ENCODE data around the gene GFRA4.

GFRA4 gene, protein sequence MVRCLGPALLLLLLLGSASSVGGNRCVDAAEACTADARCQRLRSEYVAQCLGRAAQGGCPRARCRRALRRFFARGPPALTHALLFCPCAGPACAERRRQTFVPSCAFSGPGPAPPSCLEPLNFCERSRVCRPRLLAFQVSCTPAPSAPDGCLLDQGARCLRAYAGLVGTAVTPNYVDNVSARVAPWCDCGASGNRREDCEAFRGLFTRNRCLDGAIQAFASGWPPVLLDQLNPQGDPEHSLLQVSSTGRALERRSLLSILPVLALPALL

GRCh38 chr20:3663031-3663701 lies at the start of gene GFRA4:
GFRA4 (minus strand) TSS chr20:3663399; CDS start chr20:3663399, 0 bp downstream.
- no peak for DNase-seq

- no peak for DNase-seq
Measured at GRCh38 chr20:3712279-3712873, 49.2 kb upstream of the GFRA4 start, which contains the start of gene SIGLEC1. SIGLEC1 (minus strand) TSS chr20:3712600; CDS start chr20:3707128, 5,472 bp downstream.

DNA sequence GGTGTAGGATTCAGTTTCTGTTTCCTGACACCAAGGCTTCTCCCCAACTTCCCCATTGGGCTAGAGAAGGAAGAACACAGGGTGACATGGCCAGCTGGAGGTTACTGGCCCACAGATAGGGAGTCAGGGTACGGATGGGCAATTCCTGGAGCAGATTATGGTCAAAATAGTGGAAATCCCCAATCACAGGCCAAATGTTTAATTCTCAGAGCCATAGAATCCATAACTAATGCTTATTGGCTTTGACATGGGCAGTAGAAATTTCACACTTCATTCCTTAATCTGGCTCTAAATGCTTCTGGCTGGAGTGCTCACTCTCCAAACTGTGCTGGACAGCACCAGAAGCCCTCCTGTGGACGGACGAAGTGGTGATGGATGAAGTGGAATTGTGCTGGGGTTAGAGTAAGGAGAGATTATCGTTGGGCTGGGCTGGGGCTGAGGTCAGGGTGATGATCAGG lies 48.3 kb upstream of the GFRA4 start:
- DNase-seq: no peak

DNA sequence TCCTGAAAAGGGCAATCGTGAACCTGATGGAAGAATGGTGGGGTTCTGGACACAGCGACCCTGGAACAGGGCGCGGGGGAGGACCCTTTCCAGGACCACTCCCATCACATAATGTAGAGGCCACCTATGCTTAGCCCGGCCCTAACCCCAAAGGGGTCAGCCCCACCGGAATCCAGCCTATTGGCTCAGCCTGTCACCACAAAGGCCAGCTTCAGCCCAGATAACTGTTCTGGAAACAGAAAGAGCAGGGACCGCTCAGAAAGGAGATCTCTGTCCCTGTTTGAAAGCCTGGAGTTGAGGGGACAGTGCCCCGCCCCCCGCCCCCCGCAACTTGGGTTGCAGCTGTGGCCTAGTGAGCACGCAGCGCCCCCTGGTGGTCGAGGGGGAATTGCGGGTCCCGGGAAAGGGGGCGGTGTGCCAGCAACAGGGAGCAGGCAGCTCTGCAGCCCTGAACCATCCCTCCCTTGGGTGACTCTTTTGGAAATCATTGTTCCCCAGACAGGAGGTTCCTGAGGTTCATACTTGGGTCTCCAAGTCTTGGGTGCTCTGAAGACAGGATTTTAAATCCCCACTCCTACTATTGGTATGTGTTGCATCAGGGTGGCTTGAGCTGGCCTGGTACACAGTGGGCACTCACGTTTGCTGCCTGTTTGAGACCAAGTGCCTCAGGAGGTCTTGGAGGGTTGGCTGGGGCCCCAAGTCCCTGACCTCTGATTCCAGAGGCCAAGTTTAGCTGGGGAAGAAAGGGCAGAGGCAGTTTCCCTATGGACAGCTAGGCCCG lies 47.7 kb upstream of the GFRA4 start:
- peak; percentile 88 to 89 for DNase-seq

- no peak for DNase-seq
Measured at GRCh38 chr20:3710011-3710466, 46.8 kb upstream of the GFRA4 start.

- DNase-seq: no peak
Measured at GRCh38 chr20:3707508-3707899, 44.3 kb upstream of the GFRA4 start.

DNA sequence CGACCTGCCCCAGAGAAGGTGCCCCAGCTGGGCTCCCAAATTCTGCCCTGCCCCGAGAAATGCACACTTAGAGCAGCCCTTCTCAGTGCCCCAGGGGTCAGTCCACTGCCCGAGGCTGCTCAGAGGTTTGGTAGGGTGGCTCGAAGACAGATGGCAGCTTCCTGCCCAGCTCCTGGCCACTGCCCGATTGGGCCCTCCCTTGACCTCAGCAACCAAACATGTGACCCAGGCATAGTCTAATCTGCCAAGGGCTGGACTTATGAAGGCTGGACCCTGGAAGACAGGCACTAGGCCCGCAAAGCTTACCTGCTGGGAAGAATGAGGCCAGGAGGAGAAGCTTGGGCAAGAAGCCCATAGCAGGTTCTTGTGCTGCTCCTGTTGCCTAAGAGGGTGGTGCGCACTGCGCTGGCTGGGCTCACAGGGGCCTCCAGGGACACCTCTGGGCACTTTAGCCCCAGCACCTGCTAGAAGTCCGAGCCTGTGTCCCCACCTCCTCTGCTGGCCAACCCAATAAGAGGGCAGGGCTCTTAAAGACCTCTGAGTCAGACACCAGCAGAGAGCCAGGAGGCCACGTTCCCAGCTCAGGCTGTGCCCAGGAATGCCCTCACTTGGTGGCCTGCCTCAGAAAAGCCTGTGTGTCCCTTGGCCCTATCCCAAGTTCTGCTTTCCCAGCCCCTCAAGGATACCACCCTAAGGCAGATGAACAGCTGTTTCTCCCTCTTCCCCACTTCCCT lies 43.7 kb upstream of the GFRA4 start:
- no peak for DNase-seq

DNA sequence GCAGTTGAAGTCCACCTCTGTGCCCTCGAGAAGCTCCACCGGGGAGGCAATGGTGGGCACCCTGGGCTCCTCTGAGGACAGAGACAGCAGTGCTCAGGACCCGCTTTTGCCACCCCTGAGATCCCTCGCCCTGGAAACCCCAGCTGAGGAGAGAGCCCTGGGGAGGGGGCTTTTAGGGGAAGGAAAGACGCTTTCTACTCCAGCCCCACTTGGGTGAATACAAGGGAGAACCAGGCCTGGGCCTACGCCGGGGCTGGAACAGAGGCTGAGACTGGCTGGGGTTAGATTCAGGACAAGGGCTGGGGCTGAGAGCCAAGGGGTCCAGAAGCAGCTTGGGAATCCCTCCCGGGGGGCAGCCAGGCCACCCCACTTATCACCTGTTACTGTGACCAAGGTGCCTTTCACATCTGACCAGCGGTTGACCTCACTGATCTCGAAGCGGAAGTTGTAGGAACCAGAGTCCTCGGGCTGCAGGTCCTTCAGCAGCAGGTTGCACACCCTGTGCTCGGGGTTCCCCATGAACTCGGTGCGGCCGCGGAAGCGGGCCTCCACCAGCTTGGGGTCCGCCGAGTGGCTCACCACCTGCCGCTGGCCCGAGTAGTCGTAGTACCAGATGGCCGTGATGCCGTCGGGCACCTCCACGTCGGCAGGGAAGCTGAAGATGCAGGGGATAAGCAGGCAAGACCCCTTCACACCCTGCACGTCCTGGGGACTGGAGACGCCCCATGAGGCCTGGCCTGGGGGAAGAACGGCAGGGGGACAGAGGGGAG lies 43.0 kb upstream of the GFRA4 start:
- no peak for DNase-seq

- DNase-seq: no peak
Measured at GRCh38 chr20:3705491-3705969, 42.3 kb upstream of the GFRA4 start.

GRCh38 chr20:3704087-3704486 lies 40.9 kb upstream of the GFRA4 start:
- no peak for DNase-seq

DNA sequence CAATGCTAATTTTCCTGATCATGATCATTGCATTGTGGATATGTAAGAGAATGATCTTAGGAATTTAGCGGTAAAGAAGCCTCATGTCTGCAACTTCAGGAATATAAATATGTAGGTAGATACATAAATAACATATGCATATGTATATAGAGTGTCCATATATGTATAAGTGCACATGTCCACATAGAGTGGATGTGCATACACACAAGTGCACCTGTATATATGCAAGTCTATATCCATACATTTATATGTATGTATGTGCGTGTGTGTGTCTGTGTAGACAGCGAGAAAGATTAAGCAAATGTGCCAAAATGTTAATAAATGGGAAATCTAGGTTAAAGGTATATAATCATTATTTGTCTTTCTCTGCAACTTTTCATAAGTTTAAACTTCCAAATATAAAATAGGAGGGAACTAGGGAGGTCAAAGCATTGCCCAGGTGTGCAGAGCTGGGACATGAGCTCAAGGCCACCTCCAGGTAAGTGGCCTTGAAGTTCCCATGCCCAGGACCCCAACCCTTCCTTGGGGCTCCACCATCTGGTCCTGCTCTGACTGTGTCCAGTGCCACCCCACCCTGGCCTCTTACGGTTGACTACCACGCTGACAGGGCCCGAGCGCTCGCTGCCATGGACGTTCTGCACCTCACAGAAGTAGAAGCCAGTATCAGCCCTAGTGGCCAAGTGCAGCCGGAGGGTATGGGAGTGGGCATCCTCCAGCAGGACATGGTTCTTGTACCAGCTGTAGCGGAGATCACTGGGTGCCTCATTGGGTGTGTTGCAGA lies 39.6 kb upstream of the GFRA4 start:
- no peak for DNase-seq

DNA sequence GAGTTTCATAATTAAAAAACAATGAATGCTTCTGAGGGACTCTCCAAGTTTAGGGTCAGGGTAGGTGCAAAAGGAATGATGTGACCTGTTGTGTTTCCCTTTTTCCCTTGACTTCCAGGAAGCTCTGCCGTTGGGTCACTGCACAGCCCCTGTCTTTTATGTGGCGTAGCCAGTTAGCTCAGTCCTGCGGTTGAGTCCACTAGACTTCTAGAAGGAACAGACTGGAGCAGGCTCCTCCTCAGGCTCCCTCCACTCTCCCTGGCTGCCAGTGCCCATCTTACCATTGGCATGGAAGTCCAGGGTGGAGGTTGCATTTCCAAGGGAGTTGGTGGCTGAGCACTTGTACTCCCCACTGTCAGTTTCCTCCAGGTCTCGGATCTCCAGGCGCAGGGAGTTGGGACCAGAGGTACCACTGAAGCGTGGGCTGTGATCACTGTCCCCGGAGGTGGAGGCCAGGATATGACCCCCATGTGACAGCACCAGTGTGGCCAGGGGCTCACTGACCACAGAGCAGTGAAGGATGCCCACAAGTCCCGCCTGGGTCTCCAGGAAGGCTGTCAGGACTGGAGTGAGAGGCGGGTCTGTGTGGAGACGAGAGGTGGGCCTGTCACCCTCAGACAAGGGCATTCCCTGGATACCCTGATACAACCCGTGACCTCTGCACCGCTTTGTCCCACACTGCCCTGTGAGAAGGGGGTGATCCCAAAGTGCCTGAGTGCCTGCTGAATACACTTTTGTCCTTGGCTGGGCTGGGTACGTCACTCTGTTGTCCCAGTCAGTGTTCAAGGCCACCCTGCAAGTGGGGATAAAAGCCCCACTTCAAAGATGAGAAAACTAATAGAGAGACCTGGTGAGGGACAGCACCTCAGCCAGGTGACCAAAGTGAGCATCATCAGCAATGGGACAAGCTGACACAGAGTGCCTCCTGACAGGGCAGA lies 38.1 kb upstream of the GFRA4 start:
- DNase-seq: no peak

DNA sequence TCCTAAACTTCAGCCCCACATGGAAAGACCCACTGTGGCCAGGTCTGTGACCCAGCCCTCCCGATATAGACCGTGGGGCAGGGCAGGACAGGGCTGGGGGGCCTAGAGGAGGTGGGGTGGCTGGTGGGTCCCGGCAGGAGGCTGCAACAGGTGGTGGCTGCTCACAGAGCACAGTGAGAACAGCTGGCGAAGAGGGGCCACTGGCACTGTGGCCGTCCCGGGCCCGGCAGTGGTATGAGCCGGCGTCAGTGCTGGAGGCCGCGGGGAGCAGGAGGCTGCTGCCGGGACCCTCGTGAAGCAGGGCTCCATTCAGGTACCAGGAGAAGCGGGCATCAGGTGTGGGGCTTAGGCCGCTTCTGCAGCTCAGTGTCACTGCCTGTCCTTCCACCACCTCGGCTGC lies 35.8 kb upstream of the GFRA4 start:
- DNase-seq: no peak

GRCh38 chr20:3698591-3699001 lies 35.4 kb upstream of the GFRA4 start:
- DNase-seq: no peak

- DNase-seq: no peak
Measured at GRCh38 chr20:3697588-3698305, 34.5 kb upstream of the GFRA4 start.

- no peak for DNase-seq
Measured at GRCh38 chr20:3696745-3697587, 33.8 kb upstream of the GFRA4 start.

- no peak for DNase-seq
Measured at GRCh38 chr20:3696200-3696599, 33.0 kb upstream of the GFRA4 start.

- DNase-seq: no peak
Measured at GRCh38 chr20:3694864-3695263, 31.7 kb upstream of the GFRA4 start.

Measured in activated T-cell treated with anti-CD3 and anti-CD28 coated beads, Interleukin-2, amount 50 U/mL, for 48 hours (primary cell).